ENCODE measurements around the gene SRRM5.
"Not testable (repeated sequence)": the region's sequence is repeated elsewhere in the genome, so short reads cannot be mapped to it uniquely, and the experiment has no call there.

Gene SRRM5

DNA sequence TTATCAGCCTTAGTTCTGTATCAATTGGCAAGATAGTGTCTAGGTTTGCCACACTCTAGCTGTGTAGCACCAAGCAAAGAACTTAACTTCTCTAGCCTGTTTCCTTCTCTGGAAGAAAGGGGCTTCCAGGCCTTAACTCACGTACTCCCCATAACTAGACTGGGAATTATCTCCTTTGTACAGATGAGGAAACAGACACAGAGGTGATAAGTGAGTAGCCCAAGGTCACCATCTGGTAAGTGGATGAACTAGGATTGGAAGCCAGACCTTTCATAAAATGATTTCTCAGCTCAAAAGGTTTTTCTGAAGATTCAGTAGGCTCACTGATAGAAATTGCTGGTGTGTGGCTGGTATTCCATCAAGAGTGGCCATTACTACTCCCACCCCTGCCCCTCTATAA, 4.4 kb downstream of the SRRM5 start:
- no peak for DNase-seq

DNA sequence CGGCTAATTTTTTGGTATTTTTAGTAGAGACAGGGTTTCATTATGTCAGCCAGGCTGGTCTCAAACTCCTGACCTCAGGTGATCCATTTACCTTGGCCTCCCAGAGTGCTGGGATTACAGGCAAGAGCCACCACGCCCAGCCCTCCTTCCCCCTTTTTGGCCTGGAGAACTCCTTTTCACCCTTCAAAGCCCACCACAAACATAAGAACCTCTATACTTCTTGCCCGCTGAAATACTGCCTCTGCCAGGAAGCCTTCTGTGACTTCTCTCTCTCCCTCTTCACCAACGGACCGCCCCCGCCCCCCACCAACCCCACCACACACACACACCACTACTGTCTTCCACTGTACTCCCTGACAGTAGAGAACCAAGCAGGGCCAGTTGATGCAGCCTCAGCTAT, 5.1 kb downstream of the SRRM5 start:
- DNase-seq = no peak

DNA sequence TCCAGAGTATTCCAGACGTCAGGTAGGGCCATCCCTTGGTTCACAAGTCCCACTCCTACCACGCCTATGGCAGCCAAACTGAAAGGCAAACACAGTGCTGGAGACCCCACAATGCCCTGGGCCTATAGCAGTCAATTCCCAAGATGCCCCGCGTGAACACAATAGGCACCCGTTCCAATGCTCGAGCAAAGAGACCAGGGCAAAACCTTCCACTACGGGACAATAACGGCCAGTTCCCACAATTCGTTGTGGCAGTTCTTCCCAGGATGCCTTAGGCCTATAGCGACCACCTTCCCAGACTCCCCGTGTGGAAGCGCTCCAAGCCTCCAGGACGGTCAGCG, 7.0 kb downstream of the SRRM5 start:
- DNase-seq = peak; percentile 40 to 44

DNA sequence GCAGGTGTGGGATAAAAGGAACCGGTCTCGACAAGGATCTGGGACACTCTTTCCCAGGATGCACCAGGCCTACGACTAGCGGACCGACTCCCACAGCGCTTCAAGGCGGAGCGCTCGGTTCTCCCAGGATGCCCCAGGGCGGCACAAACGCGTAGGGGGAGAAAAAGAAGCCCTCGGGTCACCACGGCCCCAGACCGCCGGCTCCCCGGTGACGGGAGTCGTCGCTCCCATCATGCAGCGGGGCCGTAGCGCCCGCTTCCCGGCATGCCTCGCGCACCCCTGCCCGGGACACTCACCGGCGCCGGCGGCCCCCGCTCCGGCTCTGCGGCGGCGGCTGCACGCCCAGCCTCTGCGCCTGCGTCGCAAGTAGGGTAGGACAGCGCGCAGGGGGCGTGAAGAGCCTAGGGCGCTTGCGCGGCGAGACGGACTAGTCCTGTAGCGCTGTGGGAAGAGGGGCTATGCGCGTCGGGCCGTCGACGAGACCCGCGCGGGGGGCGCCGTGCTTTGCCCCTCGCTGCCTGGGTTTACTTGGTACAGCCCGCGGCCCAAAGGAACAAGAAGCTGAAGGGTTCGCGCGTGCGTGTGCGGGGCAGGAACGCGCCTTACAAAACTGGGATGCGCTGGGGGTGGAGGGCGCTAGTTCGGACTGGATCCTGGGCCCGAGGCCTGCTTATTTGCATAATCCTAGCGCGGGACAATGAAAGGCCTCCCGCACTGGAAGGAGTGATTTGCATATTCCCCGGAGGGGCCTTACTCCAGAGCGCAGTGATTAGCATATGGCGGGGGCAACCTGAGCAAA, 7.6 kb downstream of the SRRM5 start, which contains the start of gene ZNF428:
ZNF428 (minus strand) TSS at position 368 of the 799 bp plus-strand sequence. CDS start 5,325 bp downstream, outside the sequence.
- DNase-seq = peak; percentile 78 to 83

DNA sequence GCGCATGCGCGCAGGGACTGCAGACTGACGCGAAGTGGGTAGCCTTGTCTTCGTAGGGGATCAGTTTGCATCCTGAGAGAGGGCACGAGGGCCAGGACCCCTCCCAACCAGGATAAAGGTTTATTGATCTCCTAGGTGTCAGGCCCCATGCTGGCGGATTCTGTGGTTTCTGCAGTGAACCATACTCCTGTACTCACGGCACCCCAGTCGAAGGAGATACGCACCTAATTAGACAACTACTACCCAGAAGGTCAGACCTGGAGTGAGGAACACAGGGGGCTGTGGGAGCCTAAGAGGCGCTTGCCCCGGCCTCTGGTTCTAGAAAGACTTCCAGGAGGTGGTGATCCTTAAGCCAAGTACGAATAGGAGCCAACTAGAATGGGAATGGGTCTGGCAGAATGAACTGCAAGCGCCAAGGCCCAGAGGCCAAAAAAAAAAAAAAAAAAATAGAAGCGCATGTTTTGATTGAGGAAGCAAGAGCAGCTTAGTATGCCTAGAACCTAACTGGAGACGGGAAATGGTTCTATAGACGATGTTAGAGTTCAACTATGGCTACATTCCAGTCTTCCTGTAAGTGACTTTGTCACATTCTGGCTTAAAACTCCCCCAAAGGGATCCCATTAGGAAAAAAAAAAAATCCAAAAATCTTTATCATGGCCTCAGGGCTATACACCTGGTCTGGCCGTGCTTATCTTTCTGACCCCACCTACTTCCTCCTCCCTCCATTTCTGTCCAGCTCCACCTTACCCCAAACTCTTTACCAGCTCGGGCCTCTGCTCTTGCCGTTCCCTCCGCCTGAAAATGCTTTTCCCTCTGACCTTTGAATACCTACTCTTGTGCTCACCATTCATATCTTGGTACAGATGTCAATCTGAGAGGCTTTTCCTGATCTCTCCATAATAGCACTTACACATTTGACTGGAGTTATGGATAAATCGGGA, 8.4 kb downstream of the SRRM5 start:
- DNase-seq = peak; percentile 80 to 81

DNA sequence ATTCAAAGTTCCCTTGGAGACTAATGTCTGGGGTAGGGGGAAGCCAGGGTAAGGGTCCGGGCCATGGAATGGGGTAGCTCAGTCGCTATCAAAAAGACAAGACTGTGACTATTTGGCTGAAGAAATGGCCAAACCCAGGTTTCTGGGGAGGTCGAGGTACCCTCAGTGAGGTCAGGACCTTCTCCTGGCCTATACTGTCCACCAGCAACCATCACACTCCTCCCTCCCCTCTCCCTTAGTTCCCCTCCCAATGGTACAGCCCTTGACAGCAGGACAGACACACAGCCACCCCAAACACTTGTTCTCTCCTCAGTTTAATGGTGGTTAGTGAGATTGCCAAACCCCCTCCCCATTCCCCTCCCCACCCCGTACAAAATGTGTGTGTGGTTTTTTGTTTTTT, 10.2 kb downstream of the SRRM5 start:
- no peak for DNase-seq

DNA sequence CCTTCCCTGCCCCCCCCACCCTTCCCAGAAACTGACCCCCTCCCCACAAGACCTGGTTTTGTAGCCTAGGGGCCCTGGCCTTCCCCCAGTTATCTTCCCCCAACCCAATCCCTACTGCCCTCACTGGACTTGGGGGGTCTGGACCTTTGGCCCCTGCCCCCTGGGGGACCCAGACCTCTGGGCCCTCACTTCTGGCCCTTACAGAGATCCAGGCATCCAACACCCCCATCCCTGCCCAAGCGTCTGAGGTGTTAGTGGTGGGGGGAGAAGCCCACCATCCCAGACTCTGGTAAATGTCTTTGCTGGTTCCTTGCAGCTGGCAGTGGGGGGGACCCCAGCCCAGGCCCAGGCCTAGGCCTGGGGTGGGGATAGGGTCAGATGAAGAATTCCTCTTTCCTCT, 11.1 kb downstream of the SRRM5 start:
- DNase-seq = no peak

DNA sequence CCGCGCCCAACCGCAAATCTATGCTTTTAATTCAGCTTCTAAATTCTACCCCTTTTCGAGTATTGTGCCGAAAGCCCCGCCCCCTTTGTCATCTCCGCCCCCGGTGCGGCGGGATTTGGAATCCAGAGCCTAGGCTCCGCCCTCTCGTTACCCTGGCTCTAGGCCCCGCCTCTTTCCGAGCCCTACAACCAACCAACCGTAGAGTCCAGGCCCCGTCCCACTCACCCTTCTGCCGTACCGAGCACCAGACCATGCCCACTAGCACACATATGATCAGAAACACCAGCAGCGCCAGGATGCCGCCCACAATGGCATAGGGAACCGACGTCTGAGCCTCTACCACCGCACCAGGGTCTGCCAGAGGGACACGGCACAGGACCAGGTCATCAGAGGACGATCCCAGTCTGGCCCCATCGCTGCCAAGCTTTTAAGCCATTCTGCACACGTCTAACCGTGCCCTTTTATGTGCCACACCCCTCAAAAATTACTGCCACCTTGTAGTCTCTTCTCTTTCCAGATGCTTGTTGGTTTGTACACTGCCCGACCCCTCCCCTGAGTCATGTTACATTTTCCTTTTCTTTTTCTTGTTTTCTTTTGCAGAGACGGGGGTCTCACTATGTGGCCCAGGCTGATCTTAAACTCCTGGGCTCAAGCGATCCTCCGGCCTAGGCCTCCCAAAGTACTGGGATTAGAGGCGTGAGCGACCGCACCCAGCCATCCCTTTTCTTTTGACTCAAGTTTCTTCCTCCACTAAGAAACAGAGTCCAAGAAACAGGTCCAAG, 12.2 kb downstream of the SRRM5 start:
- no peak for DNase-seq

DNA sequence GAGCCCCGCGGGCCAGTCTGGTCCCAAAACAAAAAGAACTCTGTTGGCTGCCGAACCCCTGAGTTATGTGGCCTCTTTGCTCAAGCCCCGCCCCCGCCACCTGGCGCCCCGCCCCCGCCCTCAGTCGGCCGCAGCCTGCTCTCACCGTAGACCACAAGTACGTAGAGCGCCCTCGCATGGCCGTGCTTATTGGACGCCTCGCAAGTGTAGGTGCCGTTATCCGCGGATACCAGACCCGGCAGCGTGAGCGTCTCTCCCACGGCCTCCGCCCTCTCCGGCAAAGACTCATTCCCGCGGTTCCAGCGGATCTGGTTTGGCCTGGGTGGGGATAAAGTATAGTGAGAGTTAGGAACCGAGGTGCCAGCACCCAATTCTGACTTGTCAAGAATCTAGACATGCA, 13.0 kb downstream of the SRRM5 start:
- peak; percentile 82 to 87 for DNase-seq

DNA sequence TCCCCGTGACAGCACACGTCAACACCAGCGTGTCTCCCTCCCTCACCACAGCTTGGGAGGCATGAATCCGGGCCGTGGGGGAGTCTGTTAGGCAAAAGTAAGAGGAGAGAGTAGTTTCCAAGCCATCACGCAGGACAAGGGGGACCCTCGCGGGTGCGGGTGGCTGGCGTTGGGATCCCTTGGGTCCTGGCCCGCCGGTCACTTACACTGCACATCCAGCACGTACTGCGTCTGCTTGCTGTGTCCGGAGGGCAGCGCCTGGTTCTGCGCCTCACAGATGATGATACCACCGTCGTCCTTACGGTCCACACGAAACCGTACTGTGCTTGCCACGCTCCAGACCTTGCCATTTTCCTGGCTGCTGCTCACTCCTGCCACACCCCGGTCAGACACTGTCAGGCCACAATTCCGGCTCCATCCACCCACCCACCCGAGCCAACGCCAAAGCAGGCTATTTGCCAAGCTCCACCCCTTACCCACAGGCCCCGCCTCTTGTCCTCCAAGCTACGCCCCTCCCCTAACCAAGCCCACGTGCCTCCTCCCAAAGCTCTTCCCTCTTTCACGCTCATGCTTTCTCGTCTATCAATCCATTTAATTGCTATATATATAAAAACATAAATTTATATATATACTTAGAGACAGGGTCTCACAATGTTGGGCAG, 14.2 kb downstream of the SRRM5 start:
- peak in 1 of 2 donors; percentile 24 for DNase-seq

DNA sequence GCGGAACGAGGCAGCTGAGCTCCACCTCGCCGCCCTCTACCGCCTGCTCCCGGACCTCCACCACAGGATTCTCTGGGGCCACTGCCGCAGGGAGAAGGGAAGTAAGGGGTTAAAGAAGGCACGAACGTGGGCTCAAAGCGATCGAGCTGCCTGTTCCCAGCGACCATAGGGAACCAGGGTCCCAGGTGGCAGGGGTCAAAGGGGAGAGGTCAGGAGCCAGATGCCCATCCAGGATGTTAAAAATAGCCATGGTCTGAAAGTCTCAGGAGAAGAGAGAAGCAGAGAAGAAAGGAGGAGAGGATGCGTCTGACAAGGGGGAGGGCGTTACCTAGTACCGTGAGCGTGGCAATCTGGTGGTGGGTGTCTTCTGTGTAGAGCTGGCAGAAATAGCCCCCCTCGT, 14.9 kb downstream of the SRRM5 start:
- no peak for DNase-seq

DNA sequence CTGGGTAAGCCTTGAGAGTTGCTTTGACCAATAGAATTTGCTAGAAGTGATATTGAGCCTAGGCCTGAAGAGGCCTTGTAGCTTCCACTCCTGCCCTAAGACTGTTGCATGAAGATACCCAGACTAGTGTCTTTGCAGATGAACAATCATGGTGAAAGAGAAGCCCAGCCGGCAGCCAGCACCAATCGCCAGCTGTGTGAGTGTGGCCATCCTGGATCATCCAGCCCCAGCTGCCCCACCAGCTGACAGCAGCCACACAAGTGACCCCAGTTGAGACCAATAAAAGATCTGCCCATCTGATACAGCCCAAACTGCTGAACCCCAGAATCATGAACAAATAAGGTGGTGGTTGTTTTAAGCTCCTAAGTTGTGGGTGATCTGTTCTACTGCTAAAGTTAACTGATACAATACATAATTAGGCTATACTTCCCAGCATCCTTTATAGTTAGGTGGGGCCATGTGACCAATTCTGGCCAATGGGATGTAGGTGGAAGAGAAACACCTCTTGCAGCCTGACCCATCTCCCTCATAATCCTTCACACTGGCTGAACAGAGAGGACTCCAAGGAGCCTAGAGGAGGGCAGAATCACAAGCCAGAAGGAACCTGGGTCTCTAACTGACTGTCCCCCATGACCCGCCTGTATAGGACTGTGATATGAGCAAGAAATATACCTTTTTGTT, 16.9 kb downstream of the SRRM5 start:
- DNase-seq = no peak

DNA sequence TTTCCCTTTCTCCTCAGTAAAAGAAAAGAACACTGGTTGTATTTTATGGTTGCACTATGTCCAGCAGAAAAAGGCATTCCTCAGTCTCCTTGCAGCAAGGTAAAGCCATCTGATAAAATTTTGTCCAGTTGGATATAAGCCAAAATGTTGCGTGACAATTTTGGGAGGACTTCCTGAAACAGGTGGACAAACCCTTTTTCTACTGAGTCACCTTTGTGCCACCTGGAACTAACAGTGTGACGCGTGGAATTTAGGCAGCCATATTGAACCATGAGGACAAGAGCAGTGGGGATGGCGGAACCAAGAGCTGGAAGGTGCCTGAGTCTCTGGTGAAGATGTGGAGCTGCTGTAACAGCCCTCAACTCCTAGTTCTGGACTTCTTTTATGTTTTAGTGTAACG, 19.6 kb downstream of the SRRM5 start:
- no peak for DNase-seq

DNA sequence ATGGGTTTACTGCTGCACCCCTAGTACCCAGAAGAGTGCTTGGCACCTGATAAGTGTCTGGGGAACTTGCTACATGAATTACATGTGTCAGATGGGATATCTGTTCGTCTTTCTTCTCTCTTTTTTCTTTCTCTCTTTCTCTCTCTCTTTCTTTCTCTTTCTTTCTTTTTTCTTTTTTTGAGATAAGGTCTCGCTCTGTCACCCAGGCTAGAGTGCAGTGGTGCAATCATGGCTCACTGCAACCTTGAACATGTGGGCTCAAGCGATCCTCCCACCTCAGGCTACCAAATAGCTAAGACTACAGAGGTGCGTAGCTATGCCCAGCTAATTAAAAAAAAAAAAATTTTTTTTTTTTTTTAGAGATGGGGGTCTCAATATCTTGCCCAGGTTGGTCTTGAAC, 21.6 kb downstream of the SRRM5 start:
- no peak for DNase-seq

DNA sequence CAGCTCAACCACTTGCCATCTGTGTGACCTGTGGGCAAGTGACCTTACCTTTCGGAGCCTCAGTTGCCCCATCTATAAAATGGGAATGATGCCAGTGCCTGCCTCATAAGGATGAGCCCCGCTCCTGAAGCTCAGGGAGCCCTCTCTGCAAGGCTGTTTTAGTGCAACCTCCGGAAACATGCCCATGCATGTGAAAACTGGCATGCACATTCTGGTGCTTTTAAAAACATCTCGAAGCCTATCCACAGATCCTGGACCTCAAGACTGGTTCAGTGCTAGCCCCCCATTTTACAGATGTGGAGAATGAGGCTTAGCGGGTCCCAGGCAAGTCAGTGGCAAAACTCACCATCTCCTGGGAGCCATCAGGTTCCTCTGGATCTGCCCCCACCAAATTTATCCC, 22.2 kb downstream of the SRRM5 start:
- no peak for DNase-seq

DNA sequence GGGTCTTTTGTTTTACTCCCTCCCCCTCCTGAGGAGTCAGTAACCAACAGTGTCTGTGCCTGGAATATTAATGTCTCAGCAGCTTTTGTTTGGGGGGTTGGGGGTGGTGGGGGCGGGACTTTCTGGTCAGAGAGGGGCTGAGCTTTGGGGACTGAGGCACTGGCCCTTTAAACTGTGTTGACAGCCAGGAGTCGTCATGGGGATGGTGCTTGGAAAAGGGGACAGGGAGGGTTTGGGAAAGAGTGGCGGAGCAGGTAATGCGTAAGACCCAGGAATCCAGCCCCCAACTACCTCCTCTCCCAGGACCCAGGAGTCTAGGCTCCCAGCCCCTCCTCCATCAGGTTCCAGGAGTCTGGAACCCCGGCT, 22.6 kb downstream of the SRRM5 start:
- DNase-seq = no peak

DNA sequence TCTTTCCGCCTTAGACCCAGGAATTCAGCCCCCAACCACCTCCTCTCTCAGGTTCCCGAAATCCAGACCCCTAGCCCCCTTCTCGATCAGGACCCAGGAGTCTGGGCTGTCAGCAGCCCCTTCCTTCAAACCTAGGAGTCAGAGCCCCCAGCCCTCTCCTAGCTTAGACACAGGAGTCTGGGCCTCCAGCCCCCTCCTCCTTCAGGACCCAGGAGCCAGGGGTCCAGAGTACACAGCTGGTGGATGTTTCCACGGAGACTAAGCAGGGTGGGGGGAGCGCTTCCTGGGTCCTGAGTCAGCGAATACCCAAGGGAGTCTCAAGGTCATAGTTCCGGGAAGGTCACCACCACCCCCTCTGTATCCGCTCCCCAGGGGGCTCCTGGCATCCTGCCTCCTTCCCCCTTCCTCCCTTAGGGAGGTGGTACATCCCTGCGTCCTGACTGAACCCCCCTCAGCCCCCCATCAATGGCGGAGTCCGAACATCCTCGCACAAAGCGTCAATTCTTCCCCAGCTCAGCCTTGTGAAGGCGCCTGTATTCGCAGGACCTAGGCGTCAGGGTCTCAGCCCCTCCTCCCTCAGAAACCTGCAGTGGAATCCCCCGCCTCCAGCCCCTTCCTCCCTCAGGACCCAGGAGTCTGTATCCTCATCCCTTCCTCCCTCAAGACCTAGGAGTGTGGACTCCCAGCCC, 23.1 kb downstream of the SRRM5 start:
- DNase-seq = no peak

DNA sequence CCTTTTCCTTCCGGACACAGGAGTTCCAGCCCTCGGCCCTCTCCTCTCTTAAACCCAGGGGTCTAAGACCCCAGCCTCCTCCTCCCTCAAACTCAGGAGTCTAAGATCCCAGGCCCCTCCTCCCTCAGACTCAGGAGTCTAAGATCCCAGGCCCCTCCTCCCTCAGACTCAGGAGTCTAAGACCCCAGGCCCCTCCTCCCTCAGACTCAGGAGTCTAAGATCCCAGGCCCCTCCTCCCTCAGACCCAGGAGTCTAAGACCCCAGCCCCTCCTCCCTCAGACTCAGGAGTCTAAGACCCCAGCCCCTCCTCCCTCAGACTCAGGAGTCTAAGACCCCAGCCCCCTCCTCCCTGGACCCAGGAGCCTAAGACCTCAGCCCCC, 23.7 kb downstream of the SRRM5 start:
- DNase-seq = not testable (repeated sequence)

DNA sequence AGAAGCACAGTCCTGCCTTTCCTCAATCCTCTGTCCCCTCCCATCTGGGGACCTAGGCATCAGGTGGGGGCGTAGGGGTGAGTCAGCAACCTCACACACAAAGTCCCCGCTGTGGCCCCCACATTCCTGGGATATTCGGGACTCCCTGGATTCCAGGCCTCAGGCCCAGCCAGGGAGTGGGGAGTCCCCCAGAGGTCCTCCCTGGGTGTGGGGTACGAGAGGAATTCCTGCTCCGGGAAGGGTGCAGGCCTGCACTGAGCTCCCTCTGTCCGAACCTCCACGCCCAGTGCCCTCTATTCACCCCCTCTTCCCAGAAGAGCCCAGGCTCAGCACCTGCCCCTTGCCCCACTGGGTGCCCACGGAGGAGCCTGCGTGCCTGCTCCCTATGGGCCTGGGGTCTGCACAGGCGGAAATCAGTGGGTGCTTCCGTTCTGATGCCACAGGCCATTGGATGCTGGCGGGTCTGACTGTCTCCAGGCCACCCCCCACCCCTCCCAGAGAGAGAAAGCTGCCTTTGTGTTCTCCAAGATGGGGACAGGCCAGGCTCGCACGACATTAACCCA, 24.3 kb downstream of the SRRM5 start:
- DNase-seq = no peak

DNA sequence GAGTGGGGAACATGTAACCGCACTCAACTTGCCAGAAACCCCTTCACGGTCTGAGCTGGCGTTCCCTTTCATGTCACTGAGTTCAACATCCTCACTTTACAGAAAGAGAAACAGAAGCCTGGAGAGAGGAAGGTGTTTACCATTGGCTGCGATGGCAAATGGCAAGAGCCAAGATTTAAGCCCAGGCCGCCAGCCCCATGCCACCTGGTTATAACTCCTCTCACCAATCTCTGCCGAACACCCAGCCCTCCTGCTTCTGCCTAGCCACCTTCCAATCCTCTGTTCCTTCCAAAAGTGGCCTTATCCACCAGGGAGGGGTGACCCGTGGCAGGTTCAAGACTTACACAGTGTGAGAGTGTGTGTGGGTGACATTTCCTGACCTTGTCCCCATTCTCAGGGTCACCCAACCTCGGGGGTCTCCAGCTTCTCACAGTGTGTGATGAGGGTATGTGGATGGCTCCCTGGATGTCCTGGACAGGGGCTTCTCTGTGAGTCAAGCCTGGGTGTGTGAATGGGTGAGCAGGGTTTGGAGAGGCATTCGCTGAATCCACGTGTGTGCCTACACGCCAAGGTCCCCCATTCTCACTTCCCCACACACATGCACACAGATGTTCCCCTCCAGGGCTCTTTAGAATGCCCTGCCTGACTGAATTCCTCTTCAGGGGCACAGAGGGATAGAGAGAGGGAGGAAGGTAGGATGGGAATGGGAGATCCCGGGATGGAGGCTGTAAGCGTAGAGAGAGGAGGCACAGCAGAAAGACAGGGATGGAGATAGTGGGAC, 26.5 kb downstream of the SRRM5 start:
- DNase-seq = no peak

Measured in stimulated activated CD4-positive, alpha-beta T cell treated with anti-CD3 and anti-CD28 coated beads, Interleukin-2, amount 100 ng/mL, for 48 hours (primary cell).